GM18861 (cell line): ENCODE measurements around the gene MEPCE.
A peak's percentile ranks its signal among the peaks of the same experiment; 100 is the strongest.
"Not testable (repeated sequence)": the region's sequence is repeated elsewhere in the genome, so short reads cannot be mapped to it uniquely, and the experiment has no call there.

Source experiments
- ATAC-seq: cut with Tn5 transposase; IDR thresholded peaks from one replicate; pipeline ENCODE4 v1.9.1; 2021; ENCODE audit not compliant: unreplicated experiment

Gene MEPCE

GRCh38 chr7:100434297-100435144, 4.9 kb downstream of the MEPCE start:
- no peak for ATAC-seq

- ATAC-seq, result peak; percentile 15
These were observed 6.0 kb downstream of the MEPCE start for GRCh38 chr7:100435401-100436304.

GRCh38 chr7:100437150-100438100, 7.8 kb downstream of the MEPCE start:
- ATAC-seq, result no peak

- ATAC-seq, result no peak
These were observed 8.5 kb downstream of the MEPCE start for GRCh38 chr7:100438172-100438571.

- ATAC-seq, result not testable (repeated sequence)
These were observed 9.1 kb downstream of the MEPCE start for GRCh38 chr7:100438731-100439130.

- ATAC-seq, result not testable (repeated sequence)
These were observed 9.6 kb downstream of the MEPCE start for GRCh38 chr7:100439244-100439643.

GRCh38 chr7:100441641-100442535, 12.3 kb downstream of the MEPCE start:
- ATAC-seq, result no peak

- no peak for ATAC-seq
These were observed 13.6 kb downstream of the MEPCE start for GRCh38 chr7:100443096-100443840.

- ATAC-seq, result no peak
These were observed 15.0 kb downstream of the MEPCE start for GRCh38 chr7:100444311-100445278.

- no peak for ATAC-seq
These were observed 16.4 kb downstream of the MEPCE start for GRCh38 chr7:100446040-100446439.

- ATAC-seq, result not testable (repeated sequence)
These were observed 17.7 kb downstream of the MEPCE start for GRCh38 chr7:100447363-100447762.

GRCh38 chr7:100449190-100449795, 19.7 kb downstream of the MEPCE start:
- ATAC-seq, result no peak

GRCh38 chr7:100452513-100452912, 22.9 kb downstream of the MEPCE start:
- ATAC-seq, result no peak

GRCh38 chr7:100453854-100454253, 24.2 kb downstream of the MEPCE start:
- ATAC-seq, result not testable (repeated sequence)

- ATAC-seq, result no peak
These were observed 25.6 kb downstream of the MEPCE start for GRCh38 chr7:100455206-100455605.

- no peak for ATAC-seq
These were observed 26.9 kb downstream of the MEPCE start for GRCh38 chr7:100456562-100456961.

GRCh38 chr7:100457033-100457432, 27.4 kb downstream of the MEPCE start:
- ATAC-seq, result no peak
